SKM-1 treated with dmso at 0.1 percent for 144 hours (cell line): ENCODE data around the gene MRC2.
"Not testable (repeated sequence)": the region's sequence is repeated elsewhere in the genome, so short reads cannot be mapped to it uniquely, and the experiment has no call there.

Experiments
- DNase-seq: peaks from one replicate; lab custom pipeline; 2025; ENCODE audit not compliant: unreplicated experiment; lab: John Stamatoyannopoulos, UW

MRC2 gene

GRCh38 chr17:62678214-62678919 lies 50.9 kb downstream of the MRC2 start:
- no peak for DNase-seq

GRCh38 chr17:62679866-62680377 lies 52.5 kb downstream of the MRC2 start:
- DNase-seq: no peak

GRCh38 chr17:62680541-62681052 lies 53.1 kb downstream of the MRC2 start:
- DNase-seq: no peak

GRCh38 chr17:62681061-62681938 lies 53.8 kb downstream of the MRC2 start:
- DNase-seq: no peak

- DNase-seq: no peak
These were observed 54.5 kb downstream of the MRC2 start for GRCh38 chr17:62681939-62682381.

GRCh38 chr17:62684179-62684578 lies 56.7 kb downstream of the MRC2 start:
- DNase-seq: no peak

- no peak for DNase-seq
These were observed 60.5 kb downstream of the MRC2 start for GRCh38 chr17:62687997-62688396.

- no peak for DNase-seq
These were observed 61.1 kb downstream of the MRC2 start for GRCh38 chr17:62688398-62689160.

- DNase-seq: no peak
These were observed 62.1 kb downstream of the MRC2 start for GRCh38 chr17:62689441-62690167.

GRCh38 chr17:62690168-62690897 lies 62.9 kb downstream of the MRC2 start:
- DNase-seq: no peak

- DNase-seq: not testable (repeated sequence)
These were observed 64.1 kb downstream of the MRC2 start for GRCh38 chr17:62691589-62691915.

- no peak for DNase-seq
These were observed 64.7 kb downstream of the MRC2 start for GRCh38 chr17:62692159-62692651.

- DNase-seq: no peak
These were observed 65.4 kb downstream of the MRC2 start for GRCh38 chr17:62692721-62693431.

- DNase-seq: no peak
These were observed 66.3 kb downstream of the MRC2 start for GRCh38 chr17:62693616-62694409.

GRCh38 chr17:62695093-62695738 lies 67.7 kb downstream of the MRC2 start:
- not testable (repeated sequence) for DNase-seq

GRCh38 chr17:62696256-62696655 lies 68.8 kb downstream of the MRC2 start:
- no peak for DNase-seq

- DNase-seq: no peak
These were observed 69.4 kb downstream of the MRC2 start for GRCh38 chr17:62696726-62697490.
